HG03045 (cell line): ENCODE data around the gene KCNK4.
"Not testable (repeated sequence)": the region's sequence is repeated elsewhere in the genome, so short reads cannot be mapped to it uniquely, and the experiment has no call there.

Experiments
- ATAC-seq: cut with Tn5 transposase; IDR thresholded peaks from one replicate; pipeline ENCODE4 v1.9.1; 2021; ENCODE audit warnings: mild to moderate bottlenecking, moderate library complexity; ENCODE audit not compliant: unreplicated experiment

The KCNK4 gene

DNA sequence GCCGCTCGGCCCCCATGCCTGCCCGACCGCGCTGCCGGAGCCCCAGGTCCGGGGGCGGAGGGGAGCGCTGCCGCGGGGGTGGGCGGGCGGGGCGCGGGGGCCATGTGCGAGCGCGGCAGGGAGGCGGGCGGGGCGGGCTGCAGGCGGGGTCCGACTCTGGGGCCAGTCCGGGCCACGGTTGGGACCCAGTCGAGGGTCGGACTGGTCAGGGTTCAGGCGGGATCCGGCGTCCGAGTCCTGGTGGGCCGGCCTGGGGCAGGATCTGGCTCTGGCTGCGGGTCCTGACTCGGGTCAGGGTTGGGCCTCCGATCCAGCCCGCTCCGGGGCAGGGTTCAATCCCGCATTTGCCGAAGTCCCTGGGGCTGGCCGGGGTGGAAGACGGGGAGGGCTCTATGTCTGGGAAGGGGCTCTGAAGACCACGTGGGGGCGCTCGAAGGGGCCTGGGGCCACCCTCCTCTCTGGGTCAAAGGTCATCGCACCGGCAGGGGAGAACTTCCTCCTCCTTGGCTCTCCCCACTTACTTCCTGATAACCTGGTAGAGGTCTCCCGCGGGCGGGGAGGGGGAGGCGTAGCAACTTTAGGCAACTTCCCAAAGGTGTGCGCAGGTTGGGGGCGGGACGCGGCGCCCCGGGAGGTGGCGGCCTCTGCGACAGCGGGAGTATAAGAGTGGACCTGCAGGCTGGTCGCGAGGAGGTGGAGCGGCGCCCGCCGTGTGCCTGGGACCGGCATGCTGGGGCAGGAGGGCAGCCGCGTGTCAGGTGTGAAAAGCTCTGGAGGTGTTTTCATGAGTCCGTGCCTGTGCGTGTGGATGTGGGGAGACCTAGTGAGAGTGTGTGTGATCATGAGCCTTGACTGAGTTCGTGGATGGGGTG, 14.8 kb downstream of the KCNK4 start:
- ATAC-seq = peak; percentile 33

DNA sequence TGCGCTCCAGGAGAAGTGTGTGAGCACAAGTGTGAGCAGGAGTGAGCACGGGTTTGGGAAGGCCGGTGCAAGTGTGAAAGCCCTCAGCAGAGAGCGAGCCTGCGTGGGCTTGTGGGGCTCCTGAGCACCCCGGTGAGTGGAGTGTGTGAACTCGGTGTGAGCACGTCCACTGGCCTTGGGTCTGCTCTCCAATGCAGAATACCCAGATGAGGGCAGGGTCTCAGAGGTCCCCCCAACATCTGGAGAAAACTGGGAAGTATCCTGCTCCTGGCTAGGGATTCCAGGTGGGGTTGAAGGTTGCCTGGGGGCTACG, 15.4 kb downstream of the KCNK4 start:
- no peak for ATAC-seq

GRCh38 chr11:64306876-64307622, 15.9 kb downstream of the KCNK4 start:
- no peak for ATAC-seq

DNA sequence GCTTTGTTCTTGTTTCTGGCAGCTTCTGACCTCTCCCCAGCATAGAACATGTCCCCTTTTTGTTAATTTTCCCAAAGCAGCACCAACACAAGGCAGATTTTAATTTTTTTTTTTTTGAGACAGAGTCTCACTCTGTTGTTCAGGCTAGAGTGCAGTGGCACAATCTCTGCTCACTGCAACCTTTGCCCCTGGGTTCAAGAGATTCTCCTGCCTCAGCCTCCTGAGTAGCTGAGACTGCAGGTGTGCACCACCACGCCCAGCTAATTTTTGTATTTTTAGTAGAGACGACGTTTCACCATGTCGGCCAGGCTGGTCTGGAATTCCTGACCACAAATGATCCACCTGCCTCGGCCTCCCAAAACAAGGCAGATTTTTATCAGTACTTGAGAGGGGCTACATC, 16.7 kb downstream of the KCNK4 start:
- not testable (repeated sequence) for ATAC-seq

- ATAC-seq = no peak
Observed at GRCh38 chr11:64312947-64313346, 21.8 kb downstream of the KCNK4 start.

DNA sequence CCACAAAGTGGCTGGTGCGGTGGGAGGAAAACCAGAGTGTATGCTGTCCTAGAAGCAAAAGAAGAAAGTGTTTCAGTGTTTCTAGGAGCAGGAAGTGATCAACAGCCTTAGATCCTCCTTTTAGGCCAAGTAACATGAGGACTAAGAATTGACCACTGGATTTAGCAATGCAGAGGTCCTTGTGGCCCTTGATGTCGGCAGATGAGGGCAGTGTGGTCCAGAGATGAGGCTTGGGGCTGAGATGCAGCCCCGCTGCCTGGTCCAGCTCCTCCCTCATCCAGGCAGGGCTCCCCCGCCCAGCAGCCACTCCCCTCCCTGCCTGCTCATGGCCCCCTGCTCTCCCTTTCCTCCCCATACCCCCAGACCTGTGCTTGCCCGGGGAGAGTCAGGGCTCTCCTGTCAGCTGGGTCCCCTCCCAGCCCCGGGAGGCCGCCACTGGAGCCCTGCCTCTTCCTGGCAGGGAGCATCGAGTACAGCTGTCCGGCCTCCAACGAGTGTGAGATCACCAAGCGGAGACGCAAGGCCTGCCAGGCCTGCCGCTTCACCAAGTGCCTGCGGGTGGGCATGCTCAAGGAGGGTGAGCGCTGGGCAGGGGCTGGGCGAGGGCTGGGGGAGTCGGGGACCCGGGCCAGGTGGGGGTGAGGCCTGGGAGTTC, 22.5 kb downstream of the KCNK4 start:
- no peak for ATAC-seq

DNA sequence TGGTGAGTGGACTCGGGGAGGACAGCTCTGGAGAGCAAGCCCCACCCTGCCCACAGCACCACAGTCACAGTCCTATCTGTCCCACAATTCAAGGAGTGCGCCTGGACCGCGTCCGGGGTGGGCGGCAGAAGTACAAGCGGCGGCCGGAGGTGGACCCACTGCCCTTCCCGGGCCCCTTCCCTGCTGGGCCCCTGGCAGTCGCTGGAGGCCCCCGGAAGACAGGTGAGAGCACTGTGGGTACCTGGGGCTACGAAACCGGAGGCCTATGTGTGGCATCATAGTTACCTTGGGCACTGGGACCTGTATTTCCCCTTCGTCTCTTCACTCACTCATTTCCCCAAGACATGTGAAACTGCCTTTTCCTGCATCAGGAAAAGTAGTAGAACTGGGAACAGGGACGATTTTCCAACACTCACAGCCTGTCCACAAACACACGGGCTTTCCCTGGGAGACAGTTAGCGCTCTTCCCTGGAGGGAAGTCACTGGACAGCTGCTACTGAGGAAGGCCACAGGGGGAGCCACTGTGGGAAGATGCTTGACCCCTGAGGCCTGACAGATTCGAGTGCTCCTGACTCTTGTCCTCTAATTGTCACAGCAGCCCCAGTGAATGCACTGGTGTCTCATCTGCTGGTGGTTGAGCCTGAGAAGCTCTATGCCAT, 23.2 kb downstream of the KCNK4 start:
- no peak for ATAC-seq

GRCh38 chr11:64314805-64315561, 23.9 kb downstream of the KCNK4 start:
- ATAC-seq = no peak

- ATAC-seq = not testable (repeated sequence)
Observed at GRCh38 chr11:64315667-64316526, 24.8 kb downstream of the KCNK4 start.

GRCh38 chr11:64316672-64317324, 25.7 kb downstream of the KCNK4 start:
- peak; percentile 2 for ATAC-seq

GRCh38 chr11:64317325-64317960, 26.3 kb downstream of the KCNK4 start, which contains the start of gene TRMT112:
Gene TRMT112 (minus strand): TSS chr11:64317559. CDS start chr11:64317526, 33 bp downstream.
- peak; percentile 65 for ATAC-seq

DNA sequence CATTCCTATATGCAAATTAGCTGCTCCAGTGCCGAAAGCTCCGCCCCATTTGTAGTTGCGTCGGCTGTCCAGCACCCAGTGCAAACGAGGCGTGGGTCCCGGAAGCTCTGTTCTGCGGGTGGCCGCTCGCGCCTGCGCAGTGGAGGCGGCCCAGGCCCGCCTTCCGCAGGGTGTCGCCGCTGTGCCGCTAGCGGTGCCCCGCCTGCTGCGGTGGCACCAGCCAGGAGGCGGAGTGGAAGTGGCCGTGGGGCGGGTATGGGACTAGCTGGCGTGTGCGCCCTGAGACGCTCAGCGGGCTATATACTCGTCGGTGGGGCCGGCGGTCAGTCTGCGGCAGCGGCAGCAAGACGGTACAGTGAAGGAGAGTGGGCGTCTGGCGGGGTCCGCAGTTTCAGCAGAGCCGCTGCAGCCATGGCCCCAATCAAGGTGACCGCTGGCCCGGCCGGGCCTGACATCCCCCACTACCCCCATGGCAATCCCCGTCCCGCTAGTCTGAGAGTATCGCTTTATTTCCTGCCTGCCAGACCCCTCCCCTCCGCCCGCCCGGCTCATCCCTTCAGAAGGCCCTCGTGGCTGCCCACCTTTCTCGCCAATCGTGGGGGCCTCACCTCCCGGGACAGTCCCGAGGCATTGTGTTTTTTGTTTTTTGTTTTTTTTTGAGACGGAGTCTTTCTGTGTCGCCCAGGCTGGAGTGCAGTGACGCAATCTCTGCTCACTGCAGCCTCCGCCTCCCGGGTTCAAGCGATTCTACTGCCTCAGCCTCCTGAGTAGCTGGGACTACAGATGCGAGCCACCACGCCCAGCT, 27.1 kb downstream of the KCNK4 start, which contains the start of gene PRDX5:
PRDX5 (plus strand) TSS at position 161 of the 805 bp plus-strand sequence; CDS start at position 256, 95 bp downstream.
- ATAC-seq = peak; percentile 67

DNA sequence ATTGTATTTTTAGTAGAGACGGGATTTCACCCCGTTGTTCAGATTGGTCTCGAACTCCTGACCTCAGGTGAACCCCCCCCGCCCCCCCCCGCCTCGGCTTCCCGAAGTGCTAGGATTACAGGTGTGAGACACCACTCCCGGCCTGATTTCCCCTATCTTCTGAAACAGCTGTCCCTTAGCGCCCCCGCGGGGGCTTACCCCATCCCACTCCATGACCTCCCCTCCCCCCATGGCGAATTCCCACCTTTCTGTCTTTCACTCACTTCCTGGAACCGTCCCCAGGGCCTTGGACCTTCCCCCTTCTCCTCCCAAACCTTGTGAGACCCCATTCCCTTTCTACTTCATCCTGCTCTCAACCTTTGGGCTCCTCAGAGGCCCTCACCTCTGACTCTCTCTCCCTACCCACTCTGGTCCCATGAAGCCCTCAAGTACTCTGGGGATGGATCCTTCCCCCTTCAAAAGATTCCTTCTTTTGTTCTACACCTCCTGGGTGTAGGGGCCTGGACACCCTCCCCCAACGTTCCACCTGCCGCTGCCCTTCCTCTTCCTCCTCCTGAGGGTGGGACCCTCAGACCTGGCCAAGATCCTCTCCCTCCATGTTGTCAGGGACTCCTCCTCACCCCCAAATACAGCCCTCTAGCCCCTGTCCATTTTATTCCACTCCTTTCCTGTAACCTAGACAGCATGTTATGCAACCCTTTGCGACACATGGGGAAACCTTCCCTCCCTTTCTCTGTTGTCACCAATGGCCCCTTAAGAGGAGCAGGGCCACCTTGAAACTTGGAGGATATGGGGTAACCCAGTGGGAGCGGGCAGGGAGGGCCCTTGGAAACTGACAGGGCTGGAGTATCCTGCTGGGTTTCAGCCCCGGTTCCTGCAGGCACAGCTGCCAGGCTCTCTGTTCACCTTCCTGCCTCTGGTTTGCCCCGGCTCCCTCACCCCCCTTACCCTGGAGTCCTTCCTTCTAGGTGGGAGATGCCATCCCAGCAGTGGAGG, 28.0 kb downstream of the KCNK4 start:
- no peak for ATAC-seq

- ATAC-seq = no peak
Observed at GRCh38 chr11:64320556-64320955, 29.5 kb downstream of the KCNK4 start.

- no peak for ATAC-seq
Observed at GRCh38 chr11:64321026-64321425, 29.9 kb downstream of the KCNK4 start.

DNA sequence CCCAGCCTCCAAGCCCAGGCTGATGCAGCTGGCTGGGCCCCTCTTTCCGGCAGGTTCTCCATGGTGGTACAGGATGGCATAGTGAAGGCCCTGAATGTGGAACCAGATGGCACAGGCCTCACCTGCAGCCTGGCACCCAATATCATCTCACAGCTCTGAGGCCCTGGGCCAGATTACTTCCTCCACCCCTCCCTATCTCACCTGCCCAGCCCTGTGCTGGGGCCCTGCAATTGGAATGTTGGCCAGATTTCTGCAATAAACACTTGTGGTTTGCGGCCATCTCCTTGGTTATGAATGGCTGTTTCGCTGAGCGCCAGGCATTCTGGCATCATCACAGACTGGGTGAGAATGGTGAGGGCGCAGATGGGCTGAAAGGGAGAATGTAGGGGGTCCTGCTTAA, 30.4 kb downstream of the KCNK4 start:
- no peak for ATAC-seq
